H1 (cell line): Measurements from ENCODE around the gene LEKR1. TPM values are rescaled to one million over a fixed set of nuclear protein-coding genes. Genes with fewer than 3 reads are reported as not detected.

Experiments used
- CTCF ChIA-PET: fragments of 300-600 bp; sonication (Branson Sonifier 250); formaldehyde crosslinking; loops from one replicate; lab custom pipeline; 2021; ENCODE audit not compliant: partially characterized antibody; lab: Charles Lee
- POLR2A ChIA-PET: fragments of 300-600 bp; sonication (Branson Sonifier 250); formaldehyde crosslinking; loops from one replicate; lab custom pipeline; 2021; ENCODE audit warnings: inconsistent platforms; ENCODE audit not compliant: partially characterized antibody; lab: Charles Lee
- DNase-seq, 2 experiments: peaks; one replicate each; pipeline versions ENCODE4 v3.0.0 to v3.0.0-alpha.2; 2010 to 2022; ENCODE audit warnings: low spot score in 2 of 2, low read depth in 1 of 2, mixed read lengths in 1 of 2
- FAIRE-seq: peaks from 2 replicates; lab custom pipeline; 2011; peaks lifted over from hg19 to GRCh38; lab: Jason Lieb, UNC
- H2AFZ ChIP-seq: 2 replicates; pipeline ENCODE4 v1.8.1; 2012; ENCODE audit warnings: low read length, inconsistent platforms
- H2AK5ac ChIP-seq: 2 replicates; pipeline ENCODE4 v1.6.1; 2013; ENCODE audit warnings: low read depth, low read length
- H2BK120ac ChIP-seq: replicated peaks from 2 replicates; pipeline ENCODE3; 2013; ENCODE audit warnings: low read depth, low read length, inconsistent platforms
- H2BK12ac ChIP-seq: 2 replicates; pipeline ENCODE4 v1.6.1; 2013; ENCODE audit warnings: low read depth, low read length
- H2BK15ac ChIP-seq: 2 replicates; pipeline ENCODE4 v1.6.1; 2013; ENCODE audit warnings: low read length
- H2BK20ac ChIP-seq: 2 replicates; pipeline ENCODE4 v1.6.1; 2013; ENCODE audit warnings: low read length
- H2BK5ac ChIP-seq: 2 replicates; pipeline ENCODE4 v1.6.1; 2013; ENCODE audit warnings: low read depth, low read length
- H3K14ac ChIP-seq: 2 replicates; pipeline ENCODE4 v1.6.1; 2013; ENCODE audit warnings: inconsistent platforms; ENCODE audit not compliant: insufficient read length
- H3K18ac ChIP-seq: 2 replicates; pipeline ENCODE4 v1.6.1; 2013; ENCODE audit warnings: low read length; ENCODE audit errors: extremely low read depth
- H3K23ac ChIP-seq: 2 replicates; pipeline ENCODE4 v1.6.1; 2013; ENCODE audit warnings: inconsistent platforms; ENCODE audit not compliant: insufficient read length
- H3K23me2 ChIP-seq: 2 replicates; pipeline ENCODE4 v1.6.1; 2013; ENCODE audit warnings: low read depth, low read length
- H3K27ac ChIP-seq: 2 replicates; pipeline ENCODE4 v1.6.1; 2011; ENCODE audit warnings: low read depth, low read length, inconsistent platforms
- H3K27me3 ChIP-seq, 4 experiments: replicated peaks in 1 of 4; 1 replicate in 1 of 4; 2 replicates in 3 of 4; pipeline versions ENCODE4 v1.6.1 to v1.8.1; 2011 to 2013; ENCODE audit warnings: low read length in 3 of 4, mild to moderate bottlenecking in 3 of 4, inconsistent platforms in 2 of 4, mixed read lengths in 2 of 4, moderate library complexity in 1 of 4; ENCODE audit not compliant: control insufficient read depth in 3 of 4, insufficient read depth in 3 of 4; ENCODE audit errors: extremely low read depth in 1 of 4
- H3K36me3 ChIP-seq, 4 experiments: 2 replicates each; pipeline versions ENCODE4 v1.6.1 to v1.8.1; 2011 to 2013; ENCODE audit warnings: mild to moderate bottlenecking in 4 of 4, low read length in 3 of 4, moderate library complexity in 2 of 4, control low read depth in 1 of 4, inconsistent platforms in 1 of 4; ENCODE audit not compliant: insufficient read depth in 4 of 4, control insufficient read depth in 2 of 4
- H3K4ac ChIP-seq: replicated peaks from 2 replicates; pipeline ENCODE3; 2013; ENCODE audit warnings: low read length, low read depth, mixed read lengths, inconsistent platforms; ENCODE audit not compliant: insufficient read length
- H3K4me1 ChIP-seq, 4 experiments: replicated peaks in 1 of 4; 1 replicate in 1 of 4; 2 replicates in 3 of 4; pipeline versions ENCODE4 v1.6.1 to v1.8.1; 2011 to 2013; ENCODE audit warnings: low read length in 3 of 4, inconsistent platforms in 2 of 4, mixed read lengths in 1 of 4; ENCODE audit not compliant: insufficient read depth in 4 of 4, control insufficient read depth in 3 of 4
- H3K4me2 ChIP-seq, 2 experiments: 2 replicates each; pipeline versions ENCODE4 v1.6.1 to v1.8.1; 2011 to 2013; ENCODE audit warnings: low read depth in 2 of 2, low read length in 2 of 2, control low read depth in 1 of 2, inconsistent platforms in 1 of 2, mild to moderate bottlenecking in 1 of 2; ENCODE audit not compliant: insufficient read depth in 1 of 2
- H3K4me3 ChIP-seq, 4 experiments: fragments of 200-600, 300-600 bp in 1 of 4; sonication (generic), shearing (Covaris generic), sonication (Bioruptor Twin) in 1 of 4; 2 replicates each; pipeline versions ENCODE4 v1.5.1 to v1.8.1; 2011 to 2016; ENCODE audit warnings: low read length in 4 of 4, low read depth in 3 of 4, control low read depth in 2 of 4, inconsistent platforms in 2 of 4, mild to moderate bottlenecking in 2 of 4, mixed read lengths in 1 of 4, moderate library complexity in 1 of 4; ENCODE audit not compliant: insufficient read depth in 2 of 4; ENCODE audit errors: extremely low read depth in 1 of 4
- H3K56ac ChIP-seq: replicated peaks from 2 replicates; pipeline ENCODE3; 2013; ENCODE audit warnings: low read depth, mild to moderate bottlenecking, mixed read lengths, low read length, inconsistent platforms; ENCODE audit not compliant: insufficient read length
- H3K79me1 ChIP-seq: 2 replicates; pipeline ENCODE4 v1.6.1; 2013; ENCODE audit warnings: low read depth, low read length, control low read depth
- H3K79me2 ChIP-seq, 2 experiments: 2 replicates each; pipeline versions ENCODE4 v1.6.1 to v1.8.1; 2012 to 2013; ENCODE audit warnings: low read length in 2 of 2, mild to moderate bottlenecking in 2 of 2, inconsistent platforms in 1 of 2; ENCODE audit not compliant: insufficient read depth in 2 of 2, control insufficient read depth in 1 of 2
- H3K9ac ChIP-seq, 4 experiments: replicated peaks in 1 of 4; 1 replicate in 1 of 4; 2 replicates in 3 of 4; pipeline versions ENCODE4 v1.6.1 to v1.8.1; 2011 to 2013; ENCODE audit warnings: low read depth in 3 of 4, low read length in 3 of 4, control low read depth in 2 of 4, mild to moderate bottlenecking in 2 of 4, moderate library complexity in 2 of 4, inconsistent platforms in 1 of 4; ENCODE audit errors: extremely low read depth in 1 of 4
- H3K9me3 ChIP-seq, 2 experiments: 2 replicates each; pipeline versions ENCODE4 v1.6.1 to v1.8.1; 2012 to 2013; ENCODE audit warnings: mild to moderate bottlenecking in 2 of 2, moderate library complexity in 2 of 2, control low read depth in 1 of 2, inconsistent platforms in 1 of 2, low read depth in 1 of 2, low read length in 1 of 2, mixed read lengths in 1 of 2; ENCODE audit not compliant: insufficient read depth in 2 of 2
- H4K20me1 ChIP-seq, 2 experiments: replicated peaks in 1 of 2; 2 replicates each; pipeline versions ENCODE3 to v1.8.1; 2011 to 2013; ENCODE audit warnings: inconsistent platforms in 2 of 2, low read length in 2 of 2, mild to moderate bottlenecking in 1 of 2; ENCODE audit not compliant: insufficient read depth in 2 of 2, control insufficient read depth in 1 of 2
- H4K5ac ChIP-seq: 2 replicates; pipeline ENCODE4 v1.6.1; 2013; ENCODE audit warnings: low read length, low read depth, mixed read lengths, inconsistent platforms; ENCODE audit not compliant: insufficient read length
- H4K8ac ChIP-seq: 2 replicates; pipeline ENCODE4 v1.8.0; 2013; ENCODE audit warnings: mild to moderate bottlenecking, moderate library complexity, low read length, inconsistent platforms; ENCODE audit not compliant: insufficient read depth; ENCODE audit errors: extremely low read depth
- H4K91ac ChIP-seq: replicated peaks from 2 replicates; pipeline ENCODE3; 2013; ENCODE audit warnings: low read length, mixed read lengths, inconsistent platforms; ENCODE audit not compliant: insufficient read length
- ASH2L ChIP-seq: fragments of 200-600, 300-600 bp; sonication (generic); IDR thresholded peaks from one replicate; pipeline ENCODE4 v1.7.1; 2017; ENCODE audit warnings: low read length
- BRCA1 ChIP-seq: IDR thresholded peaks from 2 replicates; pipeline ENCODE4 v1.6.1; 2012; ENCODE audit warnings: low read depth, low read length, improper control_type of control experiment
- CBX5 ChIP-seq: fragments of 300-800, 300-1000 bp; sonication (generic); IDR thresholded peaks from 2 replicates; pipeline ENCODE4 v1.7.1; 2016; ENCODE audit warnings: antibody characterized with exemption, low read length, low read depth
- RFX5 ChIP-seq: IDR thresholded peaks from 2 replicates; pipeline ENCODE4 v1.6.1; 2011; ENCODE audit warnings: low read depth, low read length, improper control_type of control experiment, borderline replicate concordance
- RXRA ChIP-seq: IDR thresholded peaks from 2 replicates; pipeline ENCODE4 v1.6.1; 2011; ENCODE audit warnings: low read depth, mild to moderate bottlenecking, low read length, moderate library complexity; ENCODE audit not compliant: insufficient read depth
- SIN3A ChIP-seq, 2 experiments: IDR thresholded peaks in 1 of 2; conservative IDR thresholded peaks in 1 of 2; 2 replicates each; pipeline ENCODE4 v1.6.1; 2011 to 2012; ENCODE audit warnings: low read length in 2 of 2, improper control_type of control experiment in 1 of 2, low read depth in 1 of 2, mild to moderate bottlenecking in 1 of 2
- SIRT6 ChIP-seq: IDR thresholded peaks from one replicate; pipeline ENCODE4 v1.7.1; 2012; ENCODE audit warnings: low read length, inconsistent platforms
- TEAD4 ChIP-seq: IDR thresholded peaks from 2 replicates; pipeline ENCODE4 v1.6.1; 2012; ENCODE audit warnings: low read depth, low read length, inconsistent platforms, mixed read lengths
- WGBS, 2 experiments: shearing (Covaris generic) in 1 of 2; methylation state at CpG; one replicate each; pipeline versions ENCODE4 v1.1.6 to v1.1.7; 2013 to 2015; ENCODE audit warnings: low lambda C conversion rate in 2 of 2, mixed read lengths in 2 of 2, inconsistent platforms in 1 of 2, low coverage in 1 of 2, missing lambda C conversion rate in 1 of 2; ENCODE audit not compliant: insufficient replicate concordance in 2 of 2, insufficient coverage in 1 of 2, insufficient read length in 1 of 2; ENCODE audit errors: extremely low coverage in 1 of 2, missing lambda C conversion rate in 1 of 2; 5-methylcytosine and 5-hydroxymethylcytosine counted together
- polyA plus RNA-seq, 7 experiments: library from polyadenylated mRNA; depleted of rRNA in 3 of 7; stranded (reverse) in 5 of 7; unstranded in 2 of 7; fragments of >200 nt in 5 of 7; fragments of 200-250 nt in 2 of 7; gene quantifications; 1 replicate in 5 of 7; 2 replicates in 1 of 7; 4 replicates in 1 of 7; pipeline versions ENCODE4 v1.2.1 to v1.2.3, GENCODE V29; 2011 to 2013; ENCODE audit warnings: missing spikeins in 2 of 7, mixed read lengths in 2 of 7
- total RNA-seq: library from RNA; stranded (reverse); fragmentation: NEBNext Ultra II Directional; extraction: Animal tissue kit (Norgen Biotek cat#: 25700); gene quantifications from 2 replicates; pipeline ENCODE4 v1.2.1, GENCODE V29; 2021
- TF ChIP-seq, protein P1 (sequence below): IDR thresholded peaks from 2 replicates; pipeline ENCODE4 v1.6.1; 2011; ENCODE audit warnings: low read length, improper control_type of control experiment
- TF ChIP-seq, protein P2 (sequence below), 3 experiments: IDR thresholded peaks; 1 replicate in 2 of 3; 2 replicates in 1 of 3; pipeline versions ENCODE4 v1.5.1 to v1.6.1; 2011; ENCODE audit warnings: low read length in 3 of 3, mild to moderate bottlenecking in 3 of 3, inconsistent platforms in 2 of 3, low read depth in 1 of 3, moderate library complexity in 1 of 3; ENCODE audit not compliant: insufficient read depth in 1 of 3; ENCODE audit errors: control extremely low read depth in 1 of 3

LEKR1 gene
- total and polyA plus RNA-seq, 2 of the 8 experiments (the other 6 are each of a cell fraction or from before 2014, with no cell fraction given) = 0.08 TPM; not detected in 1

DNA sequence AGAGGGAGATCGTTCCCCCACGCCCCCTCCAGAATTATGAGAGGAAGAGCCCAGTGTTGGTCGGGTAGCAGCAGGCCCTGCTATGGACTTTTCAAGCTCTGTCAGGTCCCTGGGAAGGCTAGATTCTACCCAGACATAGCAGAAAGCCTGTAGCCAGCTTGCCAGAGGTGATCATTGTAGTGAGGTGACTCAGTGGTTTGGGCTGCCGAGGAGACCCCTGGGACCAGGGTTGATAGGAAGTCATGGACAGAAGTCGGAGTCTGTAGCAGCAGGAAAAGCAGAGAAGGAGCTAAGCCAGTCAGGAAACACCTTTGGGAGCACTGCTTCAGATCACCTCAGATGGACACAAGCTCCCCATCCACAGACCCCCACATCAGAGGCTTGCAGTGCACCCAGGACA is 266.1 kb downstream of the LEKR1 start:
- Histone ChIP-seq H3K79me2 (no peaks in the 10 kb centered on the region), H2AFZ (peak overlapping the region; percentile 86; the same call in 1 of the 2 replicates), H3K23ac (no peak overlapping the region), H3K4ac (no peak overlapping the region), H4K91ac (no peak overlapping the region), H3K18ac (no peak overlapping the region), H3K4me3 (no peak overlapping the region), H2BK15ac (no peak overlapping the region), H2BK12ac (peak overlapping the region; percentile 78; the same call in 1 of the 2 replicates), H2AK5ac (no peak overlapping the region), H3K4me2 (no peak overlapping the region), H3K27me3 (no peaks in the 10 kb centered on the region), H4K8ac (no peak overlapping the region), H3K23me2 (peaks cover 4% of the 10 kb centered on the region), H4K20me1 (no peaks in the 10 kb centered on the region), H2BK20ac (0 out of 2 replicates have a peak overlapping the region, but pooled peaks have one; percentile 44), H4K5ac (no peak overlapping the region), H3K36me3 (no peaks in the 10 kb centered on the region), H3K14ac (no peak overlapping the region), H3K56ac (no peak overlapping the region), H2BK5ac (no peak overlapping the region), H2BK120ac (peak overlapping the region; percentile 24), H3K9me3 (no peaks in the 10 kb centered on the region), H3K9ac (no peak overlapping the region; a peak in 2 of 7 replicates), H3K79me1 (no peaks in the 10 kb centered on the region), H3K27ac (no peak overlapping the region), H3K4me1 (peaks cover 8 to 20% (median 11%) of the 10 kb centered on the region in 4 experiments; a peak in 6 of 7 replicates)
- no peak for FAIRE-seq
- ChIA-PET CTCF (interaction anchor here (1.4 to 56.4 kb wide), 4 partner anchors 11 to 37 kb away, joined by 3 to 1014 read pairs (median 5); no protein-coding TSS in a partner anchor), POLR2A (interaction anchor here (0.6 to 1.4 kb wide), 2 partner anchors 41 to 57 kb away, joined by 3 to 4 read pairs; no protein-coding TSS in a partner anchor)
- DNase-seq = no peak
- WGBS, 2 experiments = 83% methylated on average over 5 of the region's 5 CpGs; no CpG with 5 or more reads in 1 of the 2 experiments
- no peak for TF ChIP-seq BRCA1
- TF ChIP-seq, protein P1, sequence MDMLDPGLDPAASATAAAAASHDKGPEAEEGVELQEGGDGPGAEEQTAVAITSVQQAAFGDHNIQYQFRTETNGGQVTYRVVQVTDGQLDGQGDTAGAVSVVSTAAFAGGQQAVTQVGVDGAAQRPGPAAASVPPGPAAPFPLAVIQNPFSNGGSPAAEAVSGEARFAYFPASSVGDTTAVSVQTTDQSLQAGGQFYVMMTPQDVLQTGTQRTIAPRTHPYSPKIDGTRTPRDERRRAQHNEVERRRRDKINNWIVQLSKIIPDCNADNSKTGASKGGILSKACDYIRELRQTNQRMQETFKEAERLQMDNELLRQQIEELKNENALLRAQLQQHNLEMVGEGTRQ = no peak
- TF ChIP-seq RFX5 = no peak
- TF ChIP-seq TEAD4 = no peak
- TF ChIP-seq ASH2L = no peak
- TF ChIP-seq CBX5 = no peak
- TF ChIP-seq, protein P2, sequence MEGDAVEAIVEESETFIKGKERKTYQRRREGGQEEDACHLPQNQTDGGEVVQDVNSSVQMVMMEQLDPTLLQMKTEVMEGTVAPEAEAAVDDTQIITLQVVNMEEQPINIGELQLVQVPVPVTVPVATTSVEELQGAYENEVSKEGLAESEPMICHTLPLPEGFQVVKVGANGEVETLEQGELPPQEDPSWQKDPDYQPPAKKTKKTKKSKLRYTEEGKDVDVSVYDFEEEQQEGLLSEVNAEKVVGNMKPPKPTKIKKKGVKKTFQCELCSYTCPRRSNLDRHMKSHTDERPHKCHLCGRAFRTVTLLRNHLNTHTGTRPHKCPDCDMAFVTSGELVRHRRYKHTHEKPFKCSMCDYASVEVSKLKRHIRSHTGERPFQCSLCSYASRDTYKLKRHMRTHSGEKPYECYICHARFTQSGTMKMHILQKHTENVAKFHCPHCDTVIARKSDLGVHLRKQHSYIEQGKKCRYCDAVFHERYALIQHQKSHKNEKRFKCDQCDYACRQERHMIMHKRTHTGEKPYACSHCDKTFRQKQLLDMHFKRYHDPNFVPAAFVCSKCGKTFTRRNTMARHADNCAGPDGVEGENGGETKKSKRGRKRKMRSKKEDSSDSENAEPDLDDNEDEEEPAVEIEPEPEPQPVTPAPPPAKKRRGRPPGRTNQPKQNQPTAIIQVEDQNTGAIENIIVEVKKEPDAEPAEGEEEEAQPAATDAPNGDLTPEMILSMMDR (IDR thresholded peaks at IDR 0.05; ENCODE audit: control extremely low read depth in 1 of 3, insufficient read depth in 1 of 3, low read depth in 1 of 3, low read length in 3 of 3) = no peak
- TF ChIP-seq SIRT6 = no peak
- no peak for TF ChIP-seq RXRA
- no peak for TF ChIP-seq SIN3A (conservative IDR thresholded peaks at IDR 0.05 in 1 of 2, IDR thresholded peaks at IDR 0.05 in 1 of 2; ENCODE audit: low read depth in 1 of 2, low read length in 2 of 2)
